GM21390 (cell line): ENCODE data around the gene LBX1.

Experiments used
- ATAC-seq: cut with Tn5 transposase; IDR thresholded peaks from one replicate; pipeline ENCODE4 v1.9.1; 2021; ENCODE audit not compliant: unreplicated experiment

LBX1 gene

DNA sequence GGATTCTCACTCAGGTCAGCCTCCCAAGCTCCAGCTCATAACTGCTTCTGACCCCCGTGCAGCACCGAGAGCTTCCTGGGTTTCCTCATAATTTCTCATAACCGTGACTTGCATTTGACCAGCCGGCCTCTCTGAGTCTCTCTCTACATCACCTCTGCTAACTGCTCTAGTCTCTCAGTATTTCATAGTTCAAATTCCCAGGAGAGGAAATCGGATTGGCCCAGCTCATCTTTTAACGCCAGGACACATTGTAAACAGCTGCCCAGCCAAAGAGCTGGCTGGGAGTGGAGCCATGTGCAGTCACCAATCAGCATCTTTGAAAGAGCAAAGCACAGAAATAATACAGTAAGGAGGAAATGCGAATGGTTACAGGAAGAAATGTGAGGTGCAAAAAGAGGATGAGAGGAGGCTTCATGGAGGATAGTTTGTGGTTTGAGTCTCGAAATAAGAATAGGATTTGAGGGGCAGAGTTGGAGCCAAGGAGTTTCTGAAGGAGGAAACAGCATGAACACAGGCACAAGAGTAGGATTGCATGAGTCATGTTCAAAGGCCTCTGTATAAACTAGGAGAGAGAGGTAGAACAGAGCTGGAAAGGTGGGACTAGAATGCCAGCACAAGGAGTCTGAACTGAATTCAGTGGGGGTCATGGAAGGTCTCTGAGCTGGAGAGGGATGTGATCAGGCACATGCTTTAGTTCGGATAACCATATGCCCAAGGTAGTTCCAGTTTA lies 15.2 kb upstream of the LBX1 start:
- ATAC-seq, result no peak

DNA sequence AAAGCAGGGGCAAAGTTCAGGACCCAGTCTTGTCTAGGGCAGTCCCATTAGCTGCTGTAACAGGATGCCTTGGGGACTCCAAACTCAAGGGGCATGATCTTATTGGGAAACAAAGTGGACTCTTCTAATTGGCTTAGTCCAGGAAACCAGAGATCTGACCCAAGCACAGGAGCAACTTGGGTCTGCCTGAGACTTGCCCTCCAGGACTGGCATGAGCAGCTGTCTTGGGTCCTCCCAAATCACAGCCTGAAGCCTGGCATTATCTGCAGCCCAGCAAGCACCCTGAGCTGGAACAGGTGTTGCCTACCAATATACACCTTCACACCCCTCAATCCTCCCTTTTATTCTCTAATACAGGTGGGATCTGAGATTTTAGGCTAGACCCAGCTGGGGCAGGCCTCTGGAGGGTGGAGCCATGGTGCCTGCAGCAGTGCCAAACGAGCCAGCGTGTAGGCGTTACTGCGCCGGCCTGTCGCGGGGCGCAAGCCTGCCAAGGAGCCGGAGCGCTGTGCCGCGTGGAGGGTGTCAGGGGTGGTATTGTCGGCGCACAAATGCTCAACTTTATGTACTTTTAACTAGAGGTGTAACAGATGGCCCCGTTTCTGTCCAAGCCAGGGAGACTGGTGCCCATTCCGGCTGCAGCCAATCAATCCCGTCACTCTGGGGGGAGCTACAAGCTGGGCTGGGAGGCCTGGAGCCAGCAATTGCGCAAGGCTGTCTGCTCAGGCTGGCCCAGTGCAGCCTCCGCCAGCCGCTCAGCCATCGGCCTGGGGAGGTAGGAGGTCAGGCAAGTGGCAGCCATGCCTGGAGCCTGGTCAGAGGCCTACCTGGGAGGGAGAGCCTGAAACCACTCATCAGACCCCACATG lies 12.8 kb upstream of the LBX1 start:
- ATAC-seq, result no peak

DNA sequence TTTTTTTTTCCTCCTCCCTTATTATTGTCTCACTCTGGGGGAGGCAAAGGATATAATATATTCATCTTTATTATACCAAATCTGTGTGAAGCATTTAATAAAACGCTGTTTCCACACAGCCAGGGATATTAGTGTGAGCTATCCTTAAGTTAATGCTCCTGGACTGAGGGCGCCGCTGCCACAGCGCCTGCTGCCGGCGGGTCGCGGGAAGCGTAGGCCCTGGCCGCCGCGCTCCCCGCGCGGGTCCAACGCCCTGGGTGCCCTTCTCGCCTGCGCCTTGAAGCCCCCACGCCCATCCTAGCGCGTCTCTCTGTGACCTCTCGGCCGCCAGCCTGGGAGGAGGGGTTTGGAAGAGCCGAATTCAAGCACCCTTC lies 9.5 kb upstream of the LBX1 start:
- no peak for ATAC-seq

DNA sequence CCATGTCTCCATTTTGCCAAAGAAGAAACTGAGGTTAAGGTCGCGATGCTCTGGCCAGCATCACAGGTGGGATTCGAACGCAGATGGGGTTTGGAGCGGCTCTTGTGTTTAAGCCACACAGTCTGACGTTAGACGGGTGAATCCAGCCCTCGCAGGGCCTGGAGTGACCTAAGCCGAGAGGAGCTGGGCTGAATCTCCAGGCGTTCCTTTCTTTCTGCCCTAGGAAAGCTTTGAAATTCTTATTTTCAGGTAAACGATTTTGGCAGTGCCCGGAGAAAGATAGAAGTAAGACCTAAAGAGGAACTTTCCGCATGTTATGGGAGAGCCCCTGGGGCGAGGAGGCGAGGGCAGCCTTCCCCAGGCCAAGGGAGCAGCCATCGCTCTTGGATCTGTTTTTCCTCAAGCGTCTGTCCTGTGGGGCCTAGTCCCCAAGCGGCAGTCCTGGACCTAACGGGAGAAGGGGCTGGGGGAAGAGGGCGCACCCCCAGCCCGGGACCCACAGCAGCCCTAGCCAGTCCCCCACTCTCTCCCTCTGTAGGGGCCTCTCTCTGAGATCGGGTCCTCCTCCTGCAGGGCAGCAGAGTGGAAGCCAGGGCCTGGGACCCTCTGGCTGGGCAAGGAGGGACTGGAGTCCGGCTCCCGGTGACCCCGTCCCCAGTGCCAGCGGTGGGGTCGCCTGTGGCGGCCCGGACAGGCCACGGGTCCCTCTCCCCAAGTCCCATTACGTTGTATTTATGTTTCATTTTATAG lies 8.9 kb upstream of the LBX1 start:
- ATAC-seq, result no peak

DNA sequence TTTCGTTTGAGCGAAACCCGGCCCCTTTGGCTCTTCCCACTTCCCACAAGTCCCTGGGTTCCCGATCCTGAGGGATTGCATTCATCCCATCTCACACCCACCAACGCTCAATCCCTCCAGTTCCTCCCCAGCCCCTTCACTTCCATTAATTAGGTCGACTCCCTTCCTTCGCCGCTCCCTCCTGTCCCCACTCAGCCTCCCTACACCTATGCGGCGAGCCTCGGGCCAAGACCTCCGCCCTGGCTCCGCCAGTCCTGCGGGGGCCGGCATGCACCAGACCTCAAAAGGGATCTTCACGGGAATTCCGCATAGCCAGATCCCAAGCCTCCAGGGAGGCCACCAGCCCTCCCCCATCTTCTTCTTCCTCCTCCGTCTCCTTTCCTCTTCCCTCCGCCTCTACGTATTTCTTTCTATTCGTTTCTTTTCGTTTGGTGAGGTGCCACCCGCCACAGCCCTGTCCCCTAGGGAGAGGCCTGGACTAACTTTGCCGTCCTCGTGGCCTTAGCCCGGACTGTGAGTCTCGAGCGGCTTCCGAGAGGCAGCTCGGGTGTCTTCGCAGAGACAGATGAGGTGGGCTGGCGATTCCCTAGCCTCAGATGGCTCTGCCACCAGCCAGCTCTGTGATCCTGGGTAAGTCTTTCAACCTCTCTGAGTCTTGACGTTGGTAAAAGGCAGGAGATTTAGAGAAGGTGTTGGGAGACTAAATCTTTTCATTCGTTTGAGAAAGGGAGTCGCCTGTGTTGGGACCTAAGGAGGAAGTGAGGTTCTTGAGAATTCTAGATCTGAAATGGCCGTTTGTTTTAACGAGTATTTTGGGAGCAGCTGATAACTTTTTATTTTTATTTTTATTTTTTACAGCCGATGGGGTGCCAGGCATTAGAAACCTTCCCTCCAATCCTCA lies 8.1 kb upstream of the LBX1 start:
- no peak for ATAC-seq

- ATAC-seq, result no peak
These were observed 7.3 kb upstream of the LBX1 start for GRCh38 chr10:101236376-101237080.

- no peak for ATAC-seq
These were observed 6.5 kb upstream of the LBX1 start for GRCh38 chr10:101235766-101236165.

GRCh38 chr10:101234333-101234732 lies 5.1 kb upstream of the LBX1 start:
- ATAC-seq, result no peak

DNA sequence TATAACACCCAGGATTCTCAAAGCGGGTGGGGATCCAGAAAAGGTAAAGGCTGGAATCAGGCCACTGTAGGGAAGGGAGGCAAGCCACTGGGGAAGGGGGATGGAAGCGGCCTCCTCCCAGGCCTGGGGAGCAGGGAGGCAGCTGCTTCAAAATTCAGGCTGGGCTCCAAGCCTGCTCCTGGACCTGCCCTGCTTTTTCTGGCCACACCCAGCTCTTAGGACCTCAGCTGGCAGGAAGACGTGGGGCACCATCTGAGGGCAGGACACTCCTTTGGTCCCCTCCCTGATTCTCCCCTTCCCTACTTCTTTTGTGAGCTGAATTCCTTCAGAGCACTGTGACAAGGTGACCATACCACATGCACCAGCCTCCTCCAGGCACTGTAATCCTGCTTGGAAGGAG lies 4.6 kb upstream of the LBX1 start:
- no peak for ATAC-seq

DNA sequence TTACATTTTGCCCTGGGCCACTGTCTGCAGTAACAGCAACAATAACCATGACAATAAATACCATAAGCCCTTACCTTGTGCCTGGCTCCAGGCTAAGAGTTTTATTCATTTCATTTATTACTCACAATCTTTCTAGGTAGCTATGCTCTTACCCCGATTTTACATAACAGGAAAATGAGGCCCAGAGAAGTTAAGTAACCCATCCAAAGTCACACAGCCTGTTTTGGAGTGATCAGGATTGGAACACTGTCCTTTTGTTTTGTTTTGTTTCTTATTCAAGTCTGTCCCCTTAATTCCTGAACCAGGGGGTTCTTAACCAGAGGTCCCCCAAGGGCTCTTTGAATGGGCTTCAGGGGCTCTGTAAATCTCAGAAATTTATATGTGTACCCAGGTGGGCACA lies 4.2 kb upstream of the LBX1 start:
- ATAC-seq, result no peak

DNA sequence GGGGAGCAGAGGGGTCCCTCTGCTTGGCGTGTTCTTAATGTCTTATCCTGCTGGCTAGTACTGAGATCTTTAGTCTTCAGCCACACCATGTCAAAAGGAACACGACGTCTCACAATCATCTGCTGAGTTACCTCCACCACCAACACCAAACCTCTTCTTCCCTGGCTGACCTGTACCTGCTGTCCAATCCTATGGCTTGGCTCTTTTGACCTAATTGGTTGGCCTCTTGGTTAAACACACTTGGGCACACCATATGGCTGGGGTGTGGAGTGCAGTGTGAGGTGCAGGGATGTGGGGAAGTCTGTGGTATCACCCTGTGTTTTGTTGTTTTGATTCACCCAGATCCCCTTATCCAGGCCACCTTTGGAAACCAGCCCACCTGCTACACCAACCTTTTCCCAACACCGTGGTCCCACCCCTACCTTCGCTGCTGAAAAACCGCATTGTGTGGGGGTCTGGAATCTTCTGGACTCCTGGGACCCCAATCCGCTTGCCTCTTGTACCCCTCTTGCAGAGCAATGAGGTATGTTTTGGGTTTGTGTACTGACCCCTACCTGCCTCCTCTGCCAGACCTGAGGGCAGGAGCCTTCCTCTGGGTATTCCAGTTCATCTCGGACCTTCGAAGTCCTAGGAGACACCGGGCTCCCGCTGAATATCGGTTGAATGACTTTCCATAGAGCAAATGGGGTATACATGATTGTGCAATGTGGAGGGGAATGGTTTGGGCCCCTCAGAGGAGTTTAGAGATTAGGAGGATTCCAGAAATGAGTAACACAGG lies 2.8 kb upstream of the LBX1 start:
- no peak for ATAC-seq

DNA sequence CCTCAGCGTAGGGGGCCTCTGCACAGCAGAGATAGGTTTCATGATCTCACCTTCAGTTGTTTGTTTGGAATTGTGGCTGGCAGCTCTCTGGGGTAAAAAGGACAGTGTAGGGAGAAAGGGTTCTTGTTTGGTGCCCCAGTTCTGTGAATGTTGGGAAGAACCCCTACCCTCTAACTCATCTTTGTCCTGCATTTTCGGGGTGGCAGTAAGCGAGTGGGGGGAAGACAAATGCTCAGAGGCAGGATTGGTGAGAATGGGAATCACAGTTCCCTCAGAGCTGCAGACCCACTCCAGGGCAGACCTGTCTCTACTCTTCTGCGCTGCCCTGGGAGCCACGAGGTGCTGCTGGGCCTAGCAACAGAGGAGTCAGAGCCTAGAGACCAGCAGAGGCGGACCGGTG lies 1.8 kb upstream of the LBX1 start:
- ATAC-seq, result no peak

- no peak for ATAC-seq
These were observed 1.1 kb upstream of the LBX1 start for GRCh38 chr10:101230183-101230917.

GRCh38 chr10:101228966-101229265 lies 347 bp downstream of the LBX1 start:
- no peak for ATAC-seq

DNA sequence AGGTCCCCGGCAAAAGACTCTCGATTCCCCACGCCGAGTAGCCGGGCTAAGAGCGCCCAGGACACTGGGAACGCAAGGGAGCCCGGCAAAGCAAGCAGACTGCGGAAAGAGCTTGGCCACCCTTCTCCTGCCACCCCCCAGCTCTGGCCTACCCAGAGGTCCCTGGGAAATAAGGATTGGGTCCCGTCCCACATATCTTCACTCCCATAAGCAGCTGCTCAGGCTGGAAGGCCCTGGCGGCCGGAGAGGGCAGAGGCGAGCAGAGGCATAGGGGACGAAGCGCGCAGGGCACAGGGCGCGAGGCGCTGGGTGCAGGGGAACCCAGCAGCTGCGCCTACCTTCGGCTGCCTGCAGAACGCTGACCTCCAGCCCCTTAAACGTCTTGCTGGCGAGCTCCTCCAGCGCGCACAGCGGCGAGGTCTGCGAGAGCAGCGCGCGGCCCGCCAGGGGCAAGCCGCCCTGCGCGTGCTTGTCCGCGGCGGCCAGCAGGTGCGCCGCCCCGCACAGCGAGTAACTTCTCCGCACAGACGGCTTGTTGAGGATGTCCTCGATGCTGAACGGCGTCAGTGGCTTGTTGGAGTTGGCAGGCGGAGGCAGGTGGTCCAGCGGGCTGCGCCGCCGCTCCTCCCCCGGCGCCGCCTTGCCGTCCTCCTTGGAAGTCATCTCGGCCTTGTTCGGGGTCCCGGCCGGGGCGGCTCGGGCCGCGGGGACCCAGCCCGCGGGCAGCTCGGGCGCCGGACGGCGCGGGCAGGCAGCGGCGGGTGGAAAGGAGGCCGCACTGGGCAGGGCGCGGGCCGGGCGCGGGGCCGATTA lies 904 bp downstream of the LBX1 start:
- ATAC-seq, result no peak

DNA sequence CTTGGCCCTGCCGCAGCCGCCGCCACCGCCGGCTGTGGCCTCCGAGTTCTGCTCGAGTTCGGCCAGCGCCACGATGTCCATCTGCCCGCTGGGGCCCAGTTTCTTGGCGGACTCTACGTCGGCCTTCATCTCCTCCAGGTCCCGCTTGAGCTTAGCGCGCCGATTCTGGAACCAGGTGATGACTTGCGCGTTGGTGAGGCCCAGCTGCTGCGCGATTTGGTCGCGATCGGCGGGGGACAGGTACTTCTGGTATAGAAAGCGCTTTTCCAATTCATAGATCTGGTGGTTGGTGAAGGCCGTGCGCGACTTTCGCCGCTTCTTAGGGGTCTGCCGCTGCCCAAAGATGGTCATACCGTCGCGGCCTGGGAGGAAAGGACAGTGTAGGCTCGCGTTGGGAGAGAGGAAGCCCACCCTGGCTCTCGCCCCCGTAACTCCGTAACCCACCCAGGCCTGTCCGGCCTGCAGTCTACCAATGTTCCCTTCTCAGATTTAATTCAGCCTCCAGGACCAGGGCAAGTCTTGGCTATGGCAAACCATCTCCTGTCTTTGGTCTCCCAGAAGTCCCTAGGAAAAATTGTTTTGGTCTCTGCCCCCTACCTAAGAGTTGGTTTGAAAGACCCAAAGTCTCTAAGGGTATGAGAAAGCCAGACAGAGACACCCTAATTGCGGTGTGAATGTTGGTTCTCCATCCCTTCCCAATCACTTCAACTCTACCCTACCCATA lies 1.7 kb downstream of the LBX1 start:
- no peak for ATAC-seq
